Lower leg skin (tissue), 4 donors: ENCODE data around the gene MRPL23. TPM values are rescaled to one million over a fixed set of nuclear protein-coding genes. Genes with fewer than 3 reads are reported as not detected.
A peak's percentile ranks its signal among the peaks of the same experiment; 100 is the strongest.
"Not testable (repeated sequence)": the region's sequence is repeated elsewhere in the genome, so short reads cannot be mapped to it uniquely, and the experiment has no call there.

Experiments
- DNase-seq, 2 donors: peaks; one replicate each; pipeline ENCODE4 v3.0.0-alpha.2; 2019; ENCODE audit warnings: low spot score in 2 of 2
- H3K4me3 ChIP-seq: fragments of 200-600 bp; sonication (generic); 2 replicates; pipeline ENCODE4 v1.5.1; 2017; ENCODE audit warnings: mild to moderate bottlenecking, low read depth; ENCODE audit not compliant: poor library complexity, severe bottlenecking
- POLR2A ChIP-seq, 2 donors: fragments of 450-650 bp; IDR thresholded peaks; one replicate each; pipeline ENCODE4 v1.6.1; 2016 to 2017; ENCODE audit warnings: antibody characterized with exemption in 2 of 2, mild to moderate bottlenecking in 1 of 2, moderate library complexity in 1 of 2
- WGBS, 2 donors: methylation state at CpG; one replicate each; pipeline ENCODE4 v1.1.5; 2018; 5-methylcytosine and 5-hydroxymethylcytosine counted together
- intact Hi-C: fragments of 100-400 bp; cut with DNase I; formaldehyde crosslinking; loops from one replicate; pipeline ENCODE4 v1.15.0; 2023; ENCODE audit warnings: low total_unique reads
- total RNA-seq, 4 donors: library from RNA; depleted of rRNA; stranded (reverse); fragments of >200 nt; gene quantifications; one replicate each; pipeline ENCODE4 v1.1.0, GENCODE V29; 2016
- TF ChIP-seq, protein P1 (sequence below), 3 donors: fragments of 450-650 bp; IDR thresholded peaks; one replicate each; pipeline ENCODE4 v1.5.1; 2016; ENCODE audit warnings: antibody characterized with exemption in 3 of 3, mild to moderate bottlenecking in 3 of 3, moderate library complexity in 2 of 3

Gene MRPL23
- total RNA-seq, 4 donors from 2014 or later: 169 to 227 (median 216) TPM

- 84 to 86% methylated on average over 23 to 33 of the region's 35 CpGs for WGBS, 2 donors
- peak in 1 of 2 donors; percentile 78 for DNase-seq
- no peak overlapping the region for H3K4me3 ChIP-seq
- intact Hi-C loops: no loop called here
- TF ChIP-seq POLR2A (IDR thresholded peaks at IDR 0.05): no peak
- TF ChIP-seq, protein P1, sequence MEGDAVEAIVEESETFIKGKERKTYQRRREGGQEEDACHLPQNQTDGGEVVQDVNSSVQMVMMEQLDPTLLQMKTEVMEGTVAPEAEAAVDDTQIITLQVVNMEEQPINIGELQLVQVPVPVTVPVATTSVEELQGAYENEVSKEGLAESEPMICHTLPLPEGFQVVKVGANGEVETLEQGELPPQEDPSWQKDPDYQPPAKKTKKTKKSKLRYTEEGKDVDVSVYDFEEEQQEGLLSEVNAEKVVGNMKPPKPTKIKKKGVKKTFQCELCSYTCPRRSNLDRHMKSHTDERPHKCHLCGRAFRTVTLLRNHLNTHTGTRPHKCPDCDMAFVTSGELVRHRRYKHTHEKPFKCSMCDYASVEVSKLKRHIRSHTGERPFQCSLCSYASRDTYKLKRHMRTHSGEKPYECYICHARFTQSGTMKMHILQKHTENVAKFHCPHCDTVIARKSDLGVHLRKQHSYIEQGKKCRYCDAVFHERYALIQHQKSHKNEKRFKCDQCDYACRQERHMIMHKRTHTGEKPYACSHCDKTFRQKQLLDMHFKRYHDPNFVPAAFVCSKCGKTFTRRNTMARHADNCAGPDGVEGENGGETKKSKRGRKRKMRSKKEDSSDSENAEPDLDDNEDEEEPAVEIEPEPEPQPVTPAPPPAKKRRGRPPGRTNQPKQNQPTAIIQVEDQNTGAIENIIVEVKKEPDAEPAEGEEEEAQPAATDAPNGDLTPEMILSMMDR (IDR thresholded peaks at IDR 0.05): no peak
Observed at GRCh38 chr11:1937616-1938342, 9.4 kb upstream of the MRPL23 start.

DNA sequence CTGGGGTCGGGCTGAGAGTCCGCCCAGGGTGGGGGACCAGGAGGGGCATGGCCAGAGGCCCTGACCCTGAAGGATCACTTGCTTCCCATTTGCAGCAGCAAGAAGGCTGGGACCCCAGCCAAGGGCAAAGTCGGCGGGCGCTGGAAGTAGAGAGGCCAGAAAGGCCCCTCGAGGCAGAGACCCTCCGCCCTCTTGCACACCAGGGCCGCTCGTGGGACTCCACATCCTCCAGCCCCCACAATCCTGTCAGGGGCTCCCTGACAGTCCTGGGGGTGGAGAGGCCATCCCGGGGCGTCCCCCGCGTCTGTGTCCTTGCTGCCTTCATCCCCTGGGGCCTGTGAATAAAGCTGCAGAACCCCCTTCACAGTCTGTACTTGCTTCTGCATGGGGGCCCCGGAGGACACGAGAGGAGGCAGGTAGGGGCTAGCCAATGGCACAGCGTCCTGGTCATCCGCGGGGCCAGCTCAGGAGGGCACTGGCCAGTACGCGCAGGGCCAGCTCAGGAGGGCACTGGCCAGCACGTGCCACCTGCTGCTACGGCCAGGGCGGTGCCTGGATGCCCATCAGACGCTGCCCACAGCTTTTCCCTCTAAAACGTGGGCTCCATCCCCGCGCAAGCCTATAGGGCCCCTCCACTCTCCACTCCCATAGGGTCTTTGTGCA lies 8.7 kb upstream of the MRPL23 start:
- intact Hi-C loops: loop anchor here (1.0 kb wide), 2 partner anchors 24 to 44 kb away; no protein-coding TSS in a partner anchor
- 78 to 88% methylated on average over 20 to 22 of the region's 27 CpGs for WGBS, 2 donors

DNA sequence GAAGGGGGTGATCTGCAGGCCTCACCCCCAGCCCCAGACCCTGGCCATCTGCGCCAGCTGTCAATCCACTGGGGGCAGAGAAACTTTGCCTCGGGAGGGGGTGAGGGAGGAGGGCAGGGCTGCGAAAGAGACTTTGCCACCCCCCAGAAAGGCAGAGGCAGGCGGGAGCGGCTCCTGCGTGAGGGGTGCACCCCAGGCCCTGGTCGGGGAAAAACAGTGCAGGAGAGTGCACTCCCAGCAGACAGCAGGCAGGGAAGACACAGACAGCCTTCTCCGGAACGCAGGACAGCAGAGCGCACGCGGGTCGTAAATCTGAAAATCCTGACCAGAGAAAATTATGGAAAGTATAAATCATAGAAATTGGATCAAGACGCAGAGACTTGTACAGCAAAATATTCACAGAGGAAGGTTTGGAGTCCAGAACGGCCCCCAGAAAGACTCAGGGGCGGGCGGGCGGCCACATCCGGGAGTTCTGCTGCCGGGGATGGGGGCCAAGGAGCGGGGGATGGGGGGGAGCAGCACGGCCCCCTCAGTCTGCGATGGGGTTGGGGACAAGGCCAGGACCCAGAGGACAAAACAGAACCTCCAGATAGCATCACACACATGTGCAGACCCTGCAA lies 8.0 kb upstream of the MRPL23 start:
- intact Hi-C loops: loop anchor here (1.0 kb wide), 2 partner anchors 25 to 45 kb away; no protein-coding TSS in a partner anchor
- 15 to 18% methylated on average over 21 to 23 of the region's 23 CpGs for WGBS, 2 donors
- H3K4me3 ChIP-seq: no peak overlapping the region
- TF ChIP-seq, protein P1 (IDR thresholded peaks at IDR 0.05): no peak
- no peak for TF ChIP-seq POLR2A (IDR thresholded peaks at IDR 0.05)
- peak in 1 of 2 donors; percentile 68 for DNase-seq

More for the DNA sequence above, 8.7 kb upstream of the MRPL23 start:
- TF ChIP-seq, protein P1 (IDR thresholded peaks at IDR 0.05): no peak
- no peak for TF ChIP-seq POLR2A (IDR thresholded peaks at IDR 0.05)
- H3K4me3 ChIP-seq: no peak overlapping the region
- peak in 1 of 2 donors; percentile 81 for DNase-seq

DNA sequence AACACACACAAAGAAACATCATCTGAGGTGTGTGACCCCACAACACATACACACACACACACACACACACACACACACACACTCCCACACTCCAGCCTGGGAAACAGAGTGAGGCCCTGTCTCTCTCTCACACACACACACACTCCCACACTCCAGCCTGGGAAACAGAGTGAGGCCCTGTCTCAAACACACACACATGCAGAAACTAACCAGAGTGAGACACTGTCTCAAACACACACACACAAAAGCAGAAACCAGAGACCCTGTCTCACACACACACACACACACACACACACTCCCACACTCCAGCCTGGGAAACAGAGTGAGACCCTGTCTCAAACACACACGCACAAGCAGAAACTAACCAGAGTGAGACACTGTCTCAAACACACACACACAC lies 7.3 kb upstream of the MRPL23 start:
- WGBS, 2 donors: 89 to 100% methylated on average over 1 of the region's 1 CpG
- peak in 1 of 2 donors; percentile 37 for DNase-seq
- H3K4me3 ChIP-seq: not testable (repeated sequence)
- intact Hi-C loops: loop anchor here (1.0 kb wide), 2 partner anchors 25 to 45 kb away; no protein-coding TSS in a partner anchor

- TF ChIP-seq, protein P1 (IDR thresholded peaks at IDR 0.05): no peak
- TF ChIP-seq POLR2A (IDR thresholded peaks at IDR 0.05): no peak
- intact Hi-C loops: no loop called here
- no peak overlapping the region for H3K4me3 ChIP-seq
- DNase-seq: peak in 1 of 2 donors; percentile 80
- 73 to 82% methylated on average over 10 of the region's 10 CpGs for WGBS, 2 donors
Observed at GRCh38 chr11:1942558-1943260, 4.4 kb upstream of the MRPL23 start.
